ENCODE data around the gene AFF3.

AFF3 gene

DNA sequence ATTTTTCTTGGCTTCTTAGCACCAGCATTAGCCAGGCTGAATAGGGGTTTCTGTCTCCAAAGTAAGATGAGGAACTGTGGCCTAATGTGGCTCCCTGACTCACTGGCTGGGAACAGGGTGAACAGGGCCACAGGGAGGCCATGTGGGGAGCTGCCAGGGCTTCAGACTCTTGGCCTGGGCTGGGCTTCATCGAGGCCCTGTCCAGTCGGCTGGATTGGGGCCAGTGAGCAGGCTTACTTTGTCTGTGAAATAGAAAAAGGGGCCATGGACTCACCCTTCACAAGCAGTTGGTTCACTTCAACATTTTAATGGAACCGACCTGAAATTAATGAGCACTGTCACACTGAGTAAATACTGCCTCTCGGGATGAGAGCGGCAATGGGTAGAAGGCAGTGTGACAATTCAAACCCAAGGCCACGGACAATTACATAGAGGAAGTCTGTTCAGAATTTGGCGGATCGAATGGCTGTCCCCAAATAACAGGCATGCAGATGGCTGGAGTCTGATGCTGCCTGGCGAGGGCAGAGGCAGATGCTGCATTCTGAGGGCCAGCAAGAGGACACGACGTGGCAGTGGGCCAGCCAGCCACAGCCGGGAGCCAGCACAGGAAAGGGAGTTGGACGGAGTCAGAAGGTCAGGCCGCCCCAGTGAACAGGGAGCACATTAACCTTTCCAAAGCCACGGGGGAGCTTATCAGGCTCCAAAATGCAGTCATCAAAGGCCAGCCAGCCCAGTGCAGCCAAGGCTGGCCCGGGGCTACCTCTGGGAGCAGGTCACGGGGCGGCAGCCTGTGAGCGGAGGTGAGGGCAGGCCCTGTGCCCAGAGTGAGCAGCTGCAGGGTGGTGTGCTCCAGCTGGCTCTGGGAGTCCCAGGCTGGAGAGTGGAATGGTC, 506.0 kb downstream of the AFF3 start:
- ATAC-seq = peak; percentile 68
- TF ChIP-seq ZNF70 (CRISPR knock-in tag; IDR thresholded peaks at IDR 0.05) (0 out of 2 replicates have a peak, but pooled peaks have one; percentile 56), ZC3H10 (CRISPR knock-in tag; IDR thresholded peaks at IDR 0.05) (no peak), TCF4 (CRISPR knock-in tag; IDR thresholded peaks at IDR 0.05; ENCODE audit: borderline replicate concordance) (peak; percentile 60; the same call in 1 of the 2 replicates)
- TF ChIP-seq, protein P1, sequence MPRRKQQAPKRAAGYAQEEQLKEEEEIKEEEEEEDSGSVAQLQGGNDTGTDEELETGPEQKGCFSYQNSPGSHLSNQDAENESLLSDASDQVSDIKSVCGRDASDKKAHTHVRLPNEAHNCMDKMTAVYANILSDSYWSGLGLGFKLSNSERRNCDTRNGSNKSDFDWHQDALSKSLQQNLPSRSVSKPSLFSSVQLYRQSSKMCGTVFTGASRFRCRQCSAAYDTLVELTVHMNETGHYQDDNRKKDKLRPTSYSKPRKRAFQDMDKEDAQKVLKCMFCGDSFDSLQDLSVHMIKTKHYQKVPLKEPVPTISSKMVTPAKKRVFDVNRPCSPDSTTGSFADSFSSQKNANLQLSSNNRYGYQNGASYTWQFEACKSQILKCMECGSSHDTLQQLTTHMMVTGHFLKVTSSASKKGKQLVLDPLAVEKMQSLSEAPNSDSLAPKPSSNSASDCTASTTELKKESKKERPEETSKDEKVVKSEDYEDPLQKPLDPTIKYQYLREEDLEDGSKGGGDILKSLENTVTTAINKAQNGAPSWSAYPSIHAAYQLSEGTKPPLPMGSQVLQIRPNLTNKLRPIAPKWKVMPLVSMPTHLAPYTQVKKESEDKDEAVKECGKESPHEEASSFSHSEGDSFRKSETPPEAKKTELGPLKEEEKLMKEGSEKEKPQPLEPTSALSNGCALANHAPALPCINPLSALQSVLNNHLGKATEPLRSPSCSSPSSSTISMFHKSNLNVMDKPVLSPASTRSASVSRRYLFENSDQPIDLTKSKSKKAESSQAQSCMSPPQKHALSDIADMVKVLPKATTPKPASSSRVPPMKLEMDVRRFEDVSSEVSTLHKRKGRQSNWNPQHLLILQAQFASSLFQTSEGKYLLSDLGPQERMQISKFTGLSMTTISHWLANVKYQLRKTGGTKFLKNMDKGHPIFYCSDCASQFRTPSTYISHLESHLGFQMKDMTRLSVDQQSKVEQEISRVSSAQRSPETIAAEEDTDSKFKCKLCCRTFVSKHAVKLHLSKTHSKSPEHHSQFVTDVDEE (CRISPR knock-in tag; IDR thresholded peaks at IDR 0.05) = peak; percentile 76; the same call in 1 of the 2 replicates

DNA sequence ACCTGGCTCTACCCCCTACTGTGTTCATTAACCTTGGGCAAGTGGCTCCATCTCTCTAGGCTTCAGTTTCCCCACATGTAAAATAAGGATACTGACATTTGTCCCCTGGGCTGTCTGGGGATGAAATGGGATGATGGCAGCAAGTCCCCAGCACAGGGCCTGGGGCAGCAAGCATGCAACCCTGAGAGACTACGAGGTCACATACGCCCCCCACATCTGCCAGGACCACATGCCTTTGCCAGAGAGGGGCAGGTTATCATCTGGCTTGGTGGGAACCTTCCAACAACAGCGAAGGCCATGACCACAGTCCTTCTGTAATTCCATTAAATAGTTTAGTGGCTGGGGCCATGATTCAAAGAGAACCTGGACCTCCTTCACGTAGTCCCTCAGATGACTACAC, 506.7 kb downstream of the AFF3 start:
- TF ChIP-seq, protein P2, sequence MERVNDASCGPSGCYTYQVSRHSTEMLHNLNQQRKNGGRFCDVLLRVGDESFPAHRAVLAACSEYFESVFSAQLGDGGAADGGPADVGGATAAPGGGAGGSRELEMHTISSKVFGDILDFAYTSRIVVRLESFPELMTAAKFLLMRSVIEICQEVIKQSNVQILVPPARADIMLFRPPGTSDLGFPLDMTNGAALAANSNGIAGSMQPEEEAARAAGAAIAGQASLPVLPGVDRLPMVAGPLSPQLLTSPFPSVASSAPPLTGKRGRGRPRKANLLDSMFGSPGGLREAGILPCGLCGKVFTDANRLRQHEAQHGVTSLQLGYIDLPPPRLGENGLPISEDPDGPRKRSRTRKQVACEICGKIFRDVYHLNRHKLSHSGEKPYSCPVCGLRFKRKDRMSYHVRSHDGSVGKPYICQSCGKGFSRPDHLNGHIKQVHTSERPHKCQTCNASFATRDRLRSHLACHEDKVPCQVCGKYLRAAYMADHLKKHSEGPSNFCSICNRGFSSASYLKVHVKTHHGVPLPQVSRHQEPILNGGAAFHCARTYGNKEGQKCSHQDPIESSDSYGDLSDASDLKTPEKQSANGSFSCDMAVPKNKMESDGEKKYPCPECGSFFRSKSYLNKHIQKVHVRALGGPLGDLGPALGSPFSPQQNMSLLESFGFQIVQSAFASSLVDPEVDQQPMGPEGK (CRISPR knock-in tag; IDR thresholded peaks at IDR 0.05; ENCODE audit: borderline replicate concordance) = no peak
- TF ChIP-seq RARB (CRISPR knock-in tag; IDR thresholded peaks at IDR 0.05) = no peak
- TF ChIP-seq CSDC2 (CRISPR knock-in tag; IDR thresholded peaks at IDR 0.05) = no peak
- TF ChIP-seq, protein P3, sequence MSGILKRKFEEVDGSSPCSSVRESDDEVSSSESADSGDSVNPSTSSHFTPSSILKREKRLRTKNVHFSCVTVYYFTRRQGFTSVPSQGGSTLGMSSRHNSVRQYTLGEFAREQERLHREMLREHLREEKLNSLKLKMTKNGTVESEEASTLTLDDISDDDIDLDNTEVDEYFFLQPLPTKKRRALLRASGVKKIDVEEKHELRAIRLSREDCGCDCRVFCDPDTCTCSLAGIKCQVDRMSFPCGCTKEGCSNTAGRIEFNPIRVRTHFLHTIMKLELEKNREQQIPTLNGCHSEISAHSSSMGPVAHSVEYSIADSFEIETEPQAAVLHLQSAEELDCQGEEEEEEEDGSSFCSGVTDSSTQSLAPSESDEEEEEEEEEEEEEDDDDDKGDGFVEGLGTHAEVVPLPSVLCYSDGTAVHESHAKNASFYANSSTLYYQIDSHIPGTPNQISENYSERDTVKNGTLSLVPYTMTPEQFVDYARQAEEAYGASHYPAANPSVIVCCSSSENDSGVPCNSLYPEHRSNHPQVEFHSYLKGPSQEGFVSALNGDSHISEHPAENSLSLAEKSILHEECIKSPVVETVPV (CRISPR knock-in tag; IDR thresholded peaks at IDR 0.05) = no peak
- no peak for TF ChIP-seq OSR1 (CRISPR knock-in tag; IDR thresholded peaks at IDR 0.05)
- no peak for ATAC-seq

DNA sequence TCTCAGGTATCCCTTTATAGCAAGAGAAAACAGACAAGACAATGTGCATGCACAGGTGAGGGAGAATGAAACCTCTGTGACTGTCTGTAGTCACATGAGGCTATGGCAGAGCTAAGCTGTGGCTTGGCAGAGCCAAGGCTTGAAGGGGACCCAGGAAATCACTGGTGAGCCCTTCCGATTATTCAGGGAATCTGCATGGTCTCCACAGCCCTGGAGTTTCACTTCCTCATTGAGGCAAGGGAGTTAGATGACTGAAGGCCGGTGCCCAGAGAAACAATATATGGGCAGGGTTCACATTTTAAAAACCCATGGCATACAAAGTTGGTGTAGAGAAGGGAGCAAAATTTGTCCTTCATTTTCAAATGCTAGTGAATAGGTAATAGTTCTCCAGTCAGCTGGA, 508.2 kb downstream of the AFF3 start:
- no peak for ATAC-seq
- TF ChIP-seq, protein P4, sequence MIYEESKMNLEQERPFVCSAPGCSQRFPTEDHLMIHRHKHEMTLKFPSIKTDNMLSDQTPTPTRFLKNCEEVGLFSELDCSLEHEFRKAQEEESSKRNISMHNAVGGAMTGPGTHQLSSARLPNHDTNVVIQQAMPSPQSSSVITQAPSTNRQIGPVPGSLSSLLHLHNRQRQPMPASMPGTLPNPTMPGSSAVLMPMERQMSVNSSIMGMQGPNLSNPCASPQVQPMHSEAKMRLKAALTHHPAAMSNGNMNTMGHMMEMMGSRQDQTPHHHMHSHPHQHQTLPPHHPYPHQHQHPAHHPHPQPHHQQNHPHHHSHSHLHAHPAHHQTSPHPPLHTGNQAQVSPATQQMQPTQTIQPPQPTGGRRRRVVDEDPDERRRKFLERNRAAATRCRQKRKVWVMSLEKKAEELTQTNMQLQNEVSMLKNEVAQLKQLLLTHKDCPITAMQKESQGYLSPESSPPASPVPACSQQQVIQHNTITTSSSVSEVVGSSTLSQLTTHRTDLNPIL (CRISPR knock-in tag; IDR thresholded peaks at IDR 0.05; ENCODE audit: low read depth) = no peak
- TF ChIP-seq PPARA (CRISPR knock-in tag; IDR thresholded peaks at IDR 0.05; ENCODE audit: borderline replicate concordance) (no peak), TOX (CRISPR knock-in tag; IDR thresholded peaks at IDR 0.05; ENCODE audit: borderline replicate concordance) (no peak), ZFP30 (CRISPR knock-in tag; IDR thresholded peaks at IDR 0.05) (no peak), GLIS3 (CRISPR knock-in tag; IDR thresholded peaks at IDR 0.05) (no peak), ZC3H10 (CRISPR knock-in tag; IDR thresholded peaks at IDR 0.05) (no peak), ZFP3 (CRISPR knock-in tag; IDR thresholded peaks at IDR 0.05) (no peak), TCF4 (CRISPR knock-in tag; IDR thresholded peaks at IDR 0.05; ENCODE audit: borderline replicate concordance) (no peak), ESRRG (CRISPR knock-in tag; IDR thresholded peaks at IDR 0.05) (no peak), ZNF8 (CRISPR knock-in tag; IDR thresholded peaks at IDR 0.05) (no peak), ZNF70 (CRISPR knock-in tag; IDR thresholded peaks at IDR 0.05) (no peak), OSR1 (CRISPR knock-in tag; IDR thresholded peaks at IDR 0.05) (no peak), SNAI2 (CRISPR knock-in tag; IDR thresholded peaks at IDR 0.05) (no peak)
- TF ChIP-seq, protein P3 (CRISPR knock-in tag; IDR thresholded peaks at IDR 0.05) = no peak
- TF ChIP-seq, protein P2 (CRISPR knock-in tag; IDR thresholded peaks at IDR 0.05; ENCODE audit: borderline replicate concordance) = no peak
- TF ChIP-seq, protein P5, sequence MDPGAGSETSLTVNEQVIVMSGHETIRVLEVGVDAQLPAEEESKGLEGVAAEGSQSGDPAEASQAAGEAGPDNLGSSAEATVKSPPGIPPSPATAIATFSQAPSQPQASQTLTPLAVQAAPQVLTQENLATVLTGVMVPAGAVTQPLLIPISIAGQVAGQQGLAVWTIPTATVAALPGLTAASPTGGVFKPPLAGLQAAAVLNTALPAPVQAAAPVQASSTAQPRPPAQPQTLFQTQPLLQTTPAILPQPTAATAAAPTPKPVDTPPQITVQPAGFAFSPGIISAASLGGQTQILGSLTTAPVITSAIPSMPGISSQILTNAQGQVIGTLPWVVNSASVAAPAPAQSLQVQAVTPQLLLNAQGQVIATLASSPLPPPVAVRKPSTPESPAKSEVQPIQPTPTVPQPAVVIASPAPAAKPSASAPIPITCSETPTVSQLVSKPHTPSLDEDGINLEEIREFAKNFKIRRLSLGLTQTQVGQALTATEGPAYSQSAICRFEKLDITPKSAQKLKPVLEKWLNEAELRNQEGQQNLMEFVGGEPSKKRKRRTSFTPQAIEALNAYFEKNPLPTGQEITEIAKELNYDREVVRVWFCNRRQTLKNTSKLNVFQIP (CRISPR knock-in tag; IDR thresholded peaks at IDR 0.05; ENCODE audit: borderline replicate concordance, low read depth) = no peak

Measured in SK-N-SH treated with all-trans-retinoic acid at 6 μM for 48 hours (cell line).